DMS114 treated with DMSO at 0.1 percent for 48 hours (cell line): ENCODE results near the gene ARID3A.

Experiments used
- DNase-seq: peaks from one replicate; lab custom pipeline; 2025; ENCODE audit not compliant: unreplicated experiment; lab: John Stamatoyannopoulos, UW

The ARID3A gene

DNA sequence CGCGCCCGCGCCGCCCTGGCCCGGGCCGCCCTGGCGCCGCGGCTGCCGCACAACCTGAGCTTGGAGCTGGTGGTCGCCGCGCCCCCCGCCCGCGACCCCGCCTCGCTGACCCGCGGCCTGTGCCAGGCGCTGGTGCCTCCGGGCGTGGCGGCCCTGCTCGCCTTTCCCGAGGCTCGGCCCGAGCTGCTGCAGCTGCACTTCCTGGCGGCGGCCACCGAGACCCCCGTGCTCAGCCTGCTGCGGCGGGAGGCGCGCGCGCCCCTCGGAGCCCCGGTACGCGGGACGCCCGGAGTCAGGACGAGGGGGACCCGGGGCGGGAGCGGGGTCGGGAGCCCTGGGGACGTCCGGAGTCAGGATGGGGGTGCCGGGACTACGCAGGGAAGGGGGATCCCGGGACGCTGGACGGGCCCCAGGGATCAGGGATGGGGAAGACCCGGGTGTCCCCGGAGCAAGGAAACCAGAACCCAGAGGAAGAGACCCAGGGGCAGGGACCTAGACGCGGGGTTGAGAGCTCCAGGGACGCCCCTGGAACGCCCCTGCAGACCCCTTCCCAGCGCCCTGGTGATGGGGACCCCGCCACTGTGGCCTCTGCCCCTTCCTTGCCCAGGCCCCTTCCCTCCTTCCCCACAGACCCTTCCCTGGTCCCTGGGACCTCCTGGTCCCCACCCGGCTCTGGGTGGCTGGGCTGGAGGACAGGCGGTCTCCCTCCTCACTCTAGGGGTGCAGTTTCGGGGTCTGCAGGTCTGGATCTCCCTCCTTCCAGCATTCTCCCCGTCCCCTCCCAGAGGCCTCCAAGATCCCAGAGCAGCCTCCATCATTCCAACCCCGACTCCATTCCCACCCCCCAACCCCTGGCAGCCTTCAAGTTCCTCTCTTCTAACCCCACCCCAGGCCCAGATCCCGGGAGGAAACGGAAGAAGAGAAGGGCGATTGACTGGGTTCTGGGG is 75.0 kb downstream of the ARID3A start:
- DNase-seq: no peak

- DNase-seq: no peak
These were observed 75.8 kb downstream of the ARID3A start for GRCh38 chr19:1001538-1002166.

- no peak for DNase-seq
These were observed 76.8 kb downstream of the ARID3A start for GRCh38 chr19:1002600-1002999.

- no peak for DNase-seq
These were observed 77.4 kb downstream of the ARID3A start for GRCh38 chr19:1003283-1003682.

DNA sequence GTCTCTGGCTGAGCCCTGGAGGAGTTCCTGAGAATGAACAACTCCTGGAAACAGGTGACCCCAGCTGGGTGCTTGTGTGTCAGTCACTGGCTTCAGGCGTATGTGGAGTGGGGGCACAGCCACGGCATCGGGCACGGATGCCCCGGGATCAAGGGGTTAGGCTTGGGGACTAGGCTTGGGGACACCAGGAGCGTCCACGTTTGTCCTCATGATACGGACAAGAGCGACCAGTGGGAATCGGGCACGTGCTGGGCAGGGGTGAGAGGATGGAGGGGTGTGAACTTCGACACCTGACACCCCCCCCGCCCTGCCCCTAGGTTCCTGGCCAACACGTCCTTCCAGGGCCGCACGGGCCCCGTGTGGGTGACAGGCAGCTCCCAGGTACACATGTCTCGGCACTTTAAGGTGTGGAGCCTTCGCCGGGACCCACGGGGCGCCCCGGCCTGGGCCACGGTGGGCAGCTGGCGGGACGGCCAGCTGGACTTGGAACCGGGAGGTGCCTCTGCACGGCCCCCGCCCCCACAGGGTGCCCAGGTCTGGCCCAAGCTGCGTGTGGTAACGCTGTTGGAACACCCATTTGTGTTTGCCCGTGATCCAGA is 78.5 kb downstream of the ARID3A start:
- DNase-seq: no peak

DNA sequence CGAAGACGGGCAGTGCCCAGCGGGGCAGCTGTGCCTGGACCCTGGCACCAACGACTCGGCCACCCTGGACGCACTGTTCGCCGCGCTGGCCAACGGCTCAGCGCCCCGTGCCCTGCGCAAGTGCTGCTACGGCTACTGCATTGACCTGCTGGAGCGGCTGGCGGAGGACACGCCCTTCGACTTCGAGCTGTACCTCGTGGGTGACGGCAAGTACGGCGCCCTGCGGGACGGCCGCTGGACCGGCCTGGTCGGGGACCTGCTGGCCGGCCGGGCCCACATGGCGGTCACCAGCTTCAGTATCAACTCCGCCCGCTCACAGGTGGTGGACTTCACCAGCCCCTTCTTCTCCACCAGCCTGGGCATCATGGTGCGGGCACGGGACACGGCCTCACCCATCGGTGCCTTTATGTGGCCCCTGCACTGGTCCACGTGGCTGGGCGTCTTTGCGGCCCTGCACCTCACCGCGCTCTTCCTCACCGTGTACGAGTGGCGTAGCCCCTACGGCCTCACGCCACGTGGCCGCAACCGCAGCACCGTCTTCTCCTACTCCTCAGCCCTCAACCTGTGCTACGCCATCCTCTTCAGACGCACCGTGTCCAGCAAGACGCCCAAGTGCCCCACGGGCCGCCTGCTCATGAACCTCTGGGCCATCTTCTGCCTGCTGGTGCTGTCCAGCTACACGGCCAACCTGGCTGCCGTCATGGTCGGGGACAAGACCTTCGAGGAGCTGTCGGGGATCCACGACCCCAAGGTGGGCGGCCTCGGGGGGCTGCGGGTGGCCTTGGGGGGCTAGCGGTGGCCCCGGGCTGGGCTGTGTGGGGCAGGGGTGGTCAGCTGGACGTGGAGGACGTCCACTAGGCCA is 79.2 kb downstream of the ARID3A start:
- no peak for DNase-seq

DNA sequence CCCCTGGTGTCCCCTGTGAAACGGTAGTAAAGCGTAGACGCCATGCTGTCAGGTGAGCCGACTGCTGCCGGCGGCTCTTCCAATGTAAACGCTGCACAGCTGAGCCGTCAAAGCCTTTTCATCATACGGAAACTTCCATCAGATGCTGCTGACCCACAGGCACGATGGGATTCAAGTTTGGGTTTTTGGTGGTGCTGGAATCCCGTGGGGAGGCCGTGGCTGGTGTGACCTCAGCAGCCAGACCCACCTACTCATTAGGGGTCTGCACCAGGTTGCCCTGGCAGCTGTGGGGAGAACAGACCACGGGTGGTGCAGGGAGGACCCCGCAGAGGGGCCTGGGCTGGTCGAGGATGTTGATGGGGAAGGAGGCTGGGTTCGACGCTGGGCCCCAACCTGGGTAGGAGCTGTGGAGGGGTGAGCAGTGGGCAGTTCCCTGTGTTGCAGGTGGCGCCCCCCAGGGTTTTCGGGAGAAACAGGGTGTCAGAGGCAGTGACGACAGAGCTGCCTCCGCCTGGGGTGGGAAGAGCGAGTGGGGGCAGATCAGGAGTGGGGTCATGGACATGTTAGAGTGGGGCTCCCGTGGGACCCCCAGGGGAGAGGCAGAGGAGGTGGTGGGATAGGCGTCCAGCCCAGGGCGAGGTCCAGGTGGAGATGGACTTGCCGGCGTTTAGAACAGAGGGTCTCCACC is 81.0 kb downstream of the ARID3A start:
- DNase-seq: no peak

DNA sequence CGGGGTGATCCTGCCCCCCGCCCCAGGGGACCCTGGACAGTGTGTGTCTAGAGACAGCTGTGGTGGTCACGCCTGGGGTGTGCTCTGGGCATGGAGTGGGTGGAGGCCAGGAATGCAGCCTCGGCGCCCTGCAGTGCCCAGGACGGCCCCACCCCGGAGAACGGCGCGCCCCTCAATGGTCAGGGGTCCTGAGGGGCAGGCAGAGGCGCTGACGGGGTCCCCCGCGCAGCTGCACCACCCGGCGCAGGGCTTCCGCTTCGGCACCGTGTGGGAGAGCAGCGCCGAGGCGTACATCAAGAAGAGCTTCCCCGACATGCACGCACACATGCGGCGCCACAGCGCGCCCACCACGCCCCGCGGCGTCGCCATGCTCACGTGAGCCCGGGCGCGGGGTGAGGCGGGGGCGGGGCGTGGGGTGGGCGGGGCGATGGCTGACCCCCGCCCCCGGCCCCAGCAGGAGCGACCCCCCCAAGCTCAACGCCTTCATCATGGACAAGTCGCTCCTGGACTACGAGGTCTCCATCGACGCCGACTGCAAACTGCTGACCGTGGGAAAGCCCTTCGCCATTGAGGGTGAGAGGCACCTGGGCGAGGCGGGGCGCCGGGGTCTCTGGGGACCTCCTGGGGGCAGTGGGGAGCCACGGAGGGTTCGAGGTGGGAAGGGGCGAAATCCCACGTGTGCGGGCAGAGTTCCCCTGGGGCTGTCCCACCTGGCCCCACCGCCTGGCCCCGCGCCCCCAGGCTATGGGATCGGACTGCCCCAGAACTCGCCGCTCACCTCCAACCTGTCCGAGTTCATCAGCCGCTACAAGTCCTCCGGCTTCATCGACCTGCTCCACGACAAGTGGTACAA is 81.8 kb downstream of the ARID3A start:
- DNase-seq: no peak

DNA sequence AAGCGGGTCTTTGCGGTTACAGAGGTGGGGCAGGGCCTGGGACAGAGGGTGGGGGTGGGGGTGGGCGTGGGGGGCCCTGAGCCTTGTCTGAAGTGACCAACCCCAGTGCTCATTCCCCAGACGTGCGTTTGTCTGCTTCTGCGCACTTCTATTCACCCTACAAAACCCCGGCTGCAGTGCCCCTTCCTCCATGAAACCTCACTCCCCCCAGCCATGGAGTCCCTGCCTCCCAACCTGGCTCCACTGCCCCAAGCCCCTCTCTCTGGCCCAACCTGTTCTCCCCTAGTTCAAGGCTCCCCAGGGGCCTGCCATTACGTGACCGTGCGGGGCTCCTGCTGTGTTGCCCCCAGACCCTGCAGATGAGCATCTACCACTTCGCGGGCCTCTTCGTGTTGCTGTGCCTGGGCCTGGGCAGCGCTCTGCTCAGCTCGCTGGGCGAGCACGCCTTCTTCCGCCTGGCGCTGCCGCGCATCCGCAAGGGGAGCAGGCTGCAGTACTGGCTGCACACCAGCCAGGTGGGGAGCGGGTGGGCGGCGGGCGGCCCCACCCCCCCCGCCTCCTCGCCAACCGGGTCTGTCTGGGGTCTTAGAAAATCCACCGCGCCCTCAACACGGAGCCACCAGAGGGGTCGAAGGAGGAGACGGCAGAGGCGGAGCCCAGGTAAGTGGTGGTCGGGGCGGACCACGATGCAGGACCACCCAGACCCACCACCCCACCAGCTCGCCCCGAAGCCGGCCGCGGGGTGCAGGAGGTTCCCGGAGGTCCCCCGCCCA is 82.6 kb downstream of the ARID3A start:
- DNase-seq: no peak

- DNase-seq: no peak
These were observed 83.5 kb downstream of the ARID3A start for GRCh38 chr19:1009041-1009980.

GRCh38 chr19:1009981-1010538 is 84.2 kb downstream of the ARID3A start:
- DNase-seq: no peak

GRCh38 chr19:1010586-1011510 is 85.0 kb downstream of the ARID3A start:
- no peak for DNase-seq

GRCh38 chr19:1011831-1012333 is 86.0 kb downstream of the ARID3A start:
- DNase-seq: no peak

- DNase-seq: no peak
These were observed 86.5 kb downstream of the ARID3A start for GRCh38 chr19:1012334-1012733.

DNA sequence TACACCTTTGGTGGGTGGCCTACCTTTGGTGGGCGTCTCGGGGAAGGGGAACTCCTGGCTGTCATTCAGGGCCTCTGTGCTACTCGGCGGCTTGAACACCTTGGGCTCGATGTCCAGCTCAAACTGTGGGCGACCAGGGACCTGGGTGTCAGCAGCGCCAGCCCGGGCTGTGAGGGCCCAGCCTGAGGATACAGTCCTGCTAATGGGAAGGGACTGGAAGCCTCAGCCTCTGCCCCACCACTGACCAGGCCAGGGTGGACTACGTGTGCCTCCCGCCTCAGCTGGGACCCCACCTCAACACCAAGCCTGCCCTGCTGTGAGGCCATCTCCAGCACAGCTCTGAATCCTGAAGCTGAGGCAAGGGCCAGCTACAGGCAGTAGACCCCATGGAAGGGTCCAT is 87.4 kb downstream of the ARID3A start:
- no peak for DNase-seq
